H1 (cell line): ENCODE measurements around the gene SCARB2. TPM values are rescaled to one million over a fixed set of nuclear protein-coding genes. Genes with fewer than 3 reads are reported as not detected.

Experiments used
- CTCF ChIA-PET: fragments of 300-600 bp; sonication (Branson Sonifier 250); formaldehyde crosslinking; loops from one replicate; lab custom pipeline; 2021; ENCODE audit not compliant: partially characterized antibody; lab: Charles Lee
- POLR2A ChIA-PET: fragments of 300-600 bp; sonication (Branson Sonifier 250); formaldehyde crosslinking; loops from one replicate; lab custom pipeline; 2021; ENCODE audit warnings: inconsistent platforms; ENCODE audit not compliant: partially characterized antibody; lab: Charles Lee
- DNase-seq, 2 experiments: peaks; one replicate each; pipeline versions ENCODE4 v3.0.0 to v3.0.0-alpha.2; 2010 to 2022; ENCODE audit warnings: low spot score in 2 of 2, low read depth in 1 of 2, mixed read lengths in 1 of 2
- FAIRE-seq: peaks from 2 replicates; lab custom pipeline; 2011; peaks lifted over from hg19 to GRCh38; lab: Jason Lieb, UNC
- H2AFZ ChIP-seq: 2 replicates; pipeline ENCODE4 v1.8.1; 2012; ENCODE audit warnings: low read length, inconsistent platforms
- H2AK5ac ChIP-seq: 2 replicates; pipeline ENCODE4 v1.6.1; 2013; ENCODE audit warnings: low read depth, low read length
- H2BK120ac ChIP-seq: replicated peaks from 2 replicates; pipeline ENCODE3; 2013; ENCODE audit warnings: low read depth, low read length, inconsistent platforms
- H2BK12ac ChIP-seq: 2 replicates; pipeline ENCODE4 v1.6.1; 2013; ENCODE audit warnings: low read depth, low read length
- H2BK15ac ChIP-seq: 2 replicates; pipeline ENCODE4 v1.6.1; 2013; ENCODE audit warnings: low read length
- H2BK20ac ChIP-seq: 2 replicates; pipeline ENCODE4 v1.6.1; 2013; ENCODE audit warnings: low read length
- H2BK5ac ChIP-seq: 2 replicates; pipeline ENCODE4 v1.6.1; 2013; ENCODE audit warnings: low read depth, low read length
- H3K14ac ChIP-seq: 2 replicates; pipeline ENCODE4 v1.6.1; 2013; ENCODE audit warnings: inconsistent platforms; ENCODE audit not compliant: insufficient read length
- H3K18ac ChIP-seq: 2 replicates; pipeline ENCODE4 v1.6.1; 2013; ENCODE audit warnings: low read length; ENCODE audit errors: extremely low read depth
- H3K23ac ChIP-seq: 2 replicates; pipeline ENCODE4 v1.6.1; 2013; ENCODE audit warnings: inconsistent platforms; ENCODE audit not compliant: insufficient read length
- H3K23me2 ChIP-seq: 2 replicates; pipeline ENCODE4 v1.6.1; 2013; ENCODE audit warnings: low read depth, low read length
- H3K27ac ChIP-seq: 2 replicates; pipeline ENCODE4 v1.6.1; 2011; ENCODE audit warnings: low read depth, low read length, inconsistent platforms
- H3K27me3 ChIP-seq, 4 experiments: replicated peaks in 1 of 4; 1 replicate in 1 of 4; 2 replicates in 3 of 4; pipeline versions ENCODE4 v1.6.1 to v1.8.1; 2011 to 2013; ENCODE audit warnings: low read length in 3 of 4, mild to moderate bottlenecking in 3 of 4, inconsistent platforms in 2 of 4, mixed read lengths in 2 of 4, moderate library complexity in 1 of 4; ENCODE audit not compliant: control insufficient read depth in 3 of 4, insufficient read depth in 3 of 4; ENCODE audit errors: extremely low read depth in 1 of 4
- H3K36me3 ChIP-seq, 4 experiments: 2 replicates each; pipeline versions ENCODE4 v1.6.1 to v1.8.1; 2011 to 2013; ENCODE audit warnings: mild to moderate bottlenecking in 4 of 4, low read length in 3 of 4, moderate library complexity in 2 of 4, control low read depth in 1 of 4, inconsistent platforms in 1 of 4; ENCODE audit not compliant: insufficient read depth in 4 of 4, control insufficient read depth in 2 of 4
- H3K4ac ChIP-seq: replicated peaks from 2 replicates; pipeline ENCODE3; 2013; ENCODE audit warnings: low read length, low read depth, mixed read lengths, inconsistent platforms; ENCODE audit not compliant: insufficient read length
- H3K4me1 ChIP-seq, 4 experiments: replicated peaks in 1 of 4; 1 replicate in 1 of 4; 2 replicates in 3 of 4; pipeline versions ENCODE4 v1.6.1 to v1.8.1; 2011 to 2013; ENCODE audit warnings: low read length in 3 of 4, inconsistent platforms in 2 of 4, mixed read lengths in 1 of 4; ENCODE audit not compliant: insufficient read depth in 4 of 4, control insufficient read depth in 3 of 4
- H3K4me2 ChIP-seq, 2 experiments: 2 replicates each; pipeline versions ENCODE4 v1.6.1 to v1.8.1; 2011 to 2013; ENCODE audit warnings: low read depth in 2 of 2, low read length in 2 of 2, control low read depth in 1 of 2, inconsistent platforms in 1 of 2, mild to moderate bottlenecking in 1 of 2; ENCODE audit not compliant: insufficient read depth in 1 of 2
- H3K4me3 ChIP-seq, 4 experiments: fragments of 200-600, 300-600 bp in 1 of 4; sonication (generic), shearing (Covaris generic), sonication (Bioruptor Twin) in 1 of 4; 2 replicates each; pipeline versions ENCODE4 v1.5.1 to v1.8.1; 2011 to 2016; ENCODE audit warnings: low read length in 4 of 4, low read depth in 3 of 4, control low read depth in 2 of 4, inconsistent platforms in 2 of 4, mild to moderate bottlenecking in 2 of 4, mixed read lengths in 1 of 4, moderate library complexity in 1 of 4; ENCODE audit not compliant: insufficient read depth in 2 of 4; ENCODE audit errors: extremely low read depth in 1 of 4
- H3K56ac ChIP-seq: replicated peaks from 2 replicates; pipeline ENCODE3; 2013; ENCODE audit warnings: low read depth, mild to moderate bottlenecking, mixed read lengths, low read length, inconsistent platforms; ENCODE audit not compliant: insufficient read length
- H3K79me1 ChIP-seq: 2 replicates; pipeline ENCODE4 v1.6.1; 2013; ENCODE audit warnings: low read depth, low read length, control low read depth
- H3K79me2 ChIP-seq, 2 experiments: 2 replicates each; pipeline versions ENCODE4 v1.6.1 to v1.8.1; 2012 to 2013; ENCODE audit warnings: low read length in 2 of 2, mild to moderate bottlenecking in 2 of 2, inconsistent platforms in 1 of 2; ENCODE audit not compliant: insufficient read depth in 2 of 2, control insufficient read depth in 1 of 2
- H3K9ac ChIP-seq, 4 experiments: replicated peaks in 1 of 4; 1 replicate in 1 of 4; 2 replicates in 3 of 4; pipeline versions ENCODE4 v1.6.1 to v1.8.1; 2011 to 2013; ENCODE audit warnings: low read depth in 3 of 4, low read length in 3 of 4, control low read depth in 2 of 4, mild to moderate bottlenecking in 2 of 4, moderate library complexity in 2 of 4, inconsistent platforms in 1 of 4; ENCODE audit errors: extremely low read depth in 1 of 4
- H3K9me3 ChIP-seq, 2 experiments: 2 replicates each; pipeline versions ENCODE4 v1.6.1 to v1.8.1; 2012 to 2013; ENCODE audit warnings: mild to moderate bottlenecking in 2 of 2, moderate library complexity in 2 of 2, control low read depth in 1 of 2, inconsistent platforms in 1 of 2, low read depth in 1 of 2, low read length in 1 of 2, mixed read lengths in 1 of 2; ENCODE audit not compliant: insufficient read depth in 2 of 2
- H4K20me1 ChIP-seq, 2 experiments: replicated peaks in 1 of 2; 2 replicates each; pipeline versions ENCODE3 to v1.8.1; 2011 to 2013; ENCODE audit warnings: inconsistent platforms in 2 of 2, low read length in 2 of 2, mild to moderate bottlenecking in 1 of 2; ENCODE audit not compliant: insufficient read depth in 2 of 2, control insufficient read depth in 1 of 2
- H4K5ac ChIP-seq: 2 replicates; pipeline ENCODE4 v1.6.1; 2013; ENCODE audit warnings: low read length, low read depth, mixed read lengths, inconsistent platforms; ENCODE audit not compliant: insufficient read length
- H4K8ac ChIP-seq: 2 replicates; pipeline ENCODE4 v1.8.0; 2013; ENCODE audit warnings: mild to moderate bottlenecking, moderate library complexity, low read length, inconsistent platforms; ENCODE audit not compliant: insufficient read depth; ENCODE audit errors: extremely low read depth
- H4K91ac ChIP-seq: replicated peaks from 2 replicates; pipeline ENCODE3; 2013; ENCODE audit warnings: low read length, mixed read lengths, inconsistent platforms; ENCODE audit not compliant: insufficient read length
- BACH1 ChIP-seq: IDR thresholded peaks from 2 replicates; pipeline ENCODE4 v1.6.1; 2012; ENCODE audit warnings: low read length, improper control_type of control experiment
- CEBPB ChIP-seq: IDR thresholded peaks from 2 replicates; pipeline ENCODE4 v1.6.1; 2012; ENCODE audit warnings: low read depth, low read length
- E2F6 ChIP-seq: IDR thresholded peaks from 2 replicates; pipeline ENCODE4 v1.6.1; 2012; ENCODE audit warnings: inconsistent platforms
- EP300 ChIP-seq, 2 experiments: IDR thresholded peaks; 1 replicate in 1 of 2; 2 replicates in 1 of 2; pipeline ENCODE4 v1.6.1; 2011 to 2012; ENCODE audit warnings: low read depth in 2 of 2, low read length in 2 of 2, mild to moderate bottlenecking in 2 of 2, borderline replicate concordance in 1 of 2, inconsistent platforms in 1 of 2, moderate library complexity in 1 of 2
- GABPA ChIP-seq: IDR thresholded peaks from 2 replicates; pipeline ENCODE4 v1.6.1; 2011; ENCODE audit warnings: mild to moderate bottlenecking, low read length, moderate library complexity, borderline replicate concordance; ENCODE audit not compliant: insufficient read depth
- SAP30 ChIP-seq: fragments of 300-600 bp; sonication (generic); IDR thresholded peaks from 2 replicates; pipeline ENCODE4 v1.7.1; 2012; ENCODE audit warnings: low read length, moderate library complexity, mild to moderate bottlenecking, inconsistent platforms; ENCODE audit not compliant: insufficient read depth, insufficient replicate concordance
- SIN3A ChIP-seq, 2 experiments: IDR thresholded peaks in 1 of 2; conservative IDR thresholded peaks in 1 of 2; 2 replicates each; pipeline ENCODE4 v1.6.1; 2011 to 2012; ENCODE audit warnings: low read length in 2 of 2, improper control_type of control experiment in 1 of 2, low read depth in 1 of 2, mild to moderate bottlenecking in 1 of 2
- SIX5 ChIP-seq: IDR thresholded peaks from 2 replicates; pipeline ENCODE4 v1.6.1; 2011; ENCODE audit warnings: mild to moderate bottlenecking, low read depth, low read length
- WGBS, 2 experiments: shearing (Covaris generic) in 1 of 2; methylation state at CpG; one replicate each; pipeline versions ENCODE4 v1.1.6 to v1.1.7; 2013 to 2015; ENCODE audit warnings: low lambda C conversion rate in 2 of 2, mixed read lengths in 2 of 2, inconsistent platforms in 1 of 2, low coverage in 1 of 2, missing lambda C conversion rate in 1 of 2; ENCODE audit not compliant: insufficient replicate concordance in 2 of 2, insufficient coverage in 1 of 2, insufficient read length in 1 of 2; ENCODE audit errors: extremely low coverage in 1 of 2, missing lambda C conversion rate in 1 of 2; 5-methylcytosine and 5-hydroxymethylcytosine counted together
- polyA plus RNA-seq, 7 experiments: library from polyadenylated mRNA; depleted of rRNA in 3 of 7; stranded (reverse) in 5 of 7; unstranded in 2 of 7; fragments of >200 nt in 5 of 7; fragments of 200-250 nt in 2 of 7; gene quantifications; 1 replicate in 5 of 7; 2 replicates in 1 of 7; 4 replicates in 1 of 7; pipeline versions ENCODE4 v1.2.1 to v1.2.3, GENCODE V29; 2011 to 2013; ENCODE audit warnings: missing spikeins in 2 of 7, mixed read lengths in 2 of 7
- total RNA-seq: library from RNA; stranded (reverse); fragmentation: NEBNext Ultra II Directional; extraction: Animal tissue kit (Norgen Biotek cat#: 25700); gene quantifications from 2 replicates; pipeline ENCODE4 v1.2.1, GENCODE V29; 2021

The SCARB2 gene
- total and polyA plus RNA-seq, 2 of the 8 experiments (the other 6 are each of a cell fraction or from before 2014, with no cell fraction given): 18.5 to 35.7 TPM

- H4K20me1 ChIP-seq: no peaks in the 10 kb centered on the region
- no peak overlapping the region for H2AK5ac ChIP-seq
- 0 out of 2 replicates have a peak, but pooled peaks cover 2% of the 10 kb centered on the region for H3K79me1 ChIP-seq
- no peak for TF ChIP-seq CEBPB
- TF ChIP-seq E2F6: no peak
- no peak for TF ChIP-seq BACH1
- no peak for TF ChIP-seq GABPA
- TF ChIP-seq EP300 (IDR thresholded peaks at IDR 0.05; ENCODE audit: borderline replicate concordance in 1 of 2, low read depth in 2 of 2, low read length in 2 of 2): no peak
- TF ChIP-seq SAP30: no peak
- TF ChIP-seq SIX5: no peak
- no peak for TF ChIP-seq SIN3A (conservative IDR thresholded peaks at IDR 0.05 in 1 of 2, IDR thresholded peaks at IDR 0.05 in 1 of 2; ENCODE audit: low read depth in 1 of 2, low read length in 2 of 2)
- TF ChIP-seq, all 59 proteins: peak for 0
- Histone ChIP-seq H3K4me1 (peaks cover 0 to 5% (median 0%) of the 10 kb centered on the region in 4 experiments; a peak in 1 of 7 replicates), H3K56ac (no peak overlapping the region), H3K23me2 (no peaks in the 10 kb centered on the region), H3K14ac (no peak overlapping the region), H2AFZ (no peak overlapping the region), H4K8ac (no peak overlapping the region), H2BK15ac (no peak overlapping the region), H4K91ac (no peak overlapping the region), H3K9me3 (peaks cover 14 to 16% of the 10 kb centered on the region in 2 experiments; a peak in 3 of 4 replicates), H3K36me3 (peaks cover 0 to 28% (median 13%) of the 10 kb centered on the region in 4 experiments; a peak in 4 of 8 replicates), H3K4ac (no peak overlapping the region), H2BK5ac (no peak overlapping the region), H3K9ac (no peak overlapping the region), H3K27ac (no peak overlapping the region), H3K18ac (no peak overlapping the region), H4K5ac (no peak overlapping the region), H3K4me3 (no peak overlapping the region), H2BK120ac (no peak overlapping the region), H3K27me3 (no peaks in the 10 kb centered on the region), H3K79me2 (no peaks in the 10 kb centered on the region; a peak in 1 of 4 replicates), H2BK12ac (no peak overlapping the region), H3K4me2 (no peak overlapping the region), H2BK20ac (no peak overlapping the region), H3K23ac (no peak overlapping the region)
- FAIRE-seq (no peak), DNase-seq (no peak)
- ChIA-PET CTCF (interaction anchor here (1.5 kb wide), 1 partner anchor 14 kb away, joined by 4 read pairs; no protein-coding TSS in a partner anchor), POLR2A (no interaction called here)
- WGBS, 2 experiments: 90% methylated on average over 2 of the region's 2 CpGs; no CpG with 5 or more reads in 1 of the 2 experiments
These were observed 19.3 kb downstream of the SCARB2 start for GRCh38 chr4:76194325-76194724.
